Measurements from ENCODE around the gene PLCL1.

- no peak for TF ChIP-seq EP300 (IDR thresholded peaks at IDR 0.05)
- TF ChIP-seq POLR2A (IDR thresholded peaks at IDR 0.05) = no peak
These were observed 248.8 kb downstream of the PLCL1 start for GRCh38 chr2:198053148-198053547.
